ENCODE data around the gene TLCD1. TPM values are rescaled to one million over a fixed set of nuclear protein-coding genes. Genes with fewer than 3 reads are reported as not detected.

Gene TLCD1, protein sequence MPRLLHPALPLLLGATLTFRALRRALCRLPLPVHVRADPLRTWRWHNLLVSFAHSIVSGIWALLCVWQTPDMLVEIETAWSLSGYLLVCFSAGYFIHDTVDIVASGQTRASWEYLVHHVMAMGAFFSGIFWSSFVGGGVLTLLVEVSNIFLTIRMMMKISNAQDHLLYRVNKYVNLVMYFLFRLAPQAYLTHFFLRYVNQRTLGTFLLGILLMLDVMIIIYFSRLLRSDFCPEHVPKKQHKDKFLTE
- polyA plus RNA-seq (2011; rRNA removed) (11.8 and 13.1 TPM in 2 replicates), polyA minus RNA-seq (2011; rRNA and poly(A)+ RNA removed) (7.0 and 7.2 TPM in 2 replicates)

DNA sequence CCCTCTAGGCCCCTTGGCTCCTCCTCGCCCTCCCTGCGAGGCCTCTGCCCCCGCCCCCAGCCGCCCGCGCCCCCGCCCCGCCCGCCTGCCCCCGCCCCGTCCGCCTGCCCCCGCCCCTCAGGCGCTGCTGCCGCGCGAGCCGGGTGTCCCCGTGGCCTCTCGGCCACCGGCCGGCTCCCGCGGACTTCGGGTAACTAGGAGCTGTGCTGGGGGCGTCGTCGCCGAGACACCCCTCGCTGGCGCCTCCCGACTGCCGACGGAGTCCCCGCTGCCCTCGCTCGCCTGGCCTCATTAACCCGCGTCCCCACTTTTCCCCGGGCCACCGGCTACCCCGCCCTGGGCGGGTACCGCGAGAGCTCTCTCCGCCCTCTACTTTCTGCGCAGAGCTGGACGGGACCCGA lies at the start of gene TLCD1:
TLCD1 (minus strand) TSS at position 8 of the 401 bp plus-strand sequence. CDS start 136 bp downstream, outside the sequence.
- POLR2A ChIA-PET, result interaction anchor here (1.0 to 4.8 kb wide), 10 partner anchors 15 to 227 kb away, joined by 3 to 93 read pairs (median 10); partner anchors contain the start of genes FLOT2, PHF12, PROCA1 and TRAF4
- CTCF ChIA-PET, result interaction anchor here (1.0 to 4.9 kb wide), 20 partner anchors 16 to 391 kb away, joined by 3 to 193 read pairs (median 10); partner anchors contain the start of genes DHRS13, PHF12, SDF2 and SUPT6H
- TF ChIP-seq, protein P1, sequence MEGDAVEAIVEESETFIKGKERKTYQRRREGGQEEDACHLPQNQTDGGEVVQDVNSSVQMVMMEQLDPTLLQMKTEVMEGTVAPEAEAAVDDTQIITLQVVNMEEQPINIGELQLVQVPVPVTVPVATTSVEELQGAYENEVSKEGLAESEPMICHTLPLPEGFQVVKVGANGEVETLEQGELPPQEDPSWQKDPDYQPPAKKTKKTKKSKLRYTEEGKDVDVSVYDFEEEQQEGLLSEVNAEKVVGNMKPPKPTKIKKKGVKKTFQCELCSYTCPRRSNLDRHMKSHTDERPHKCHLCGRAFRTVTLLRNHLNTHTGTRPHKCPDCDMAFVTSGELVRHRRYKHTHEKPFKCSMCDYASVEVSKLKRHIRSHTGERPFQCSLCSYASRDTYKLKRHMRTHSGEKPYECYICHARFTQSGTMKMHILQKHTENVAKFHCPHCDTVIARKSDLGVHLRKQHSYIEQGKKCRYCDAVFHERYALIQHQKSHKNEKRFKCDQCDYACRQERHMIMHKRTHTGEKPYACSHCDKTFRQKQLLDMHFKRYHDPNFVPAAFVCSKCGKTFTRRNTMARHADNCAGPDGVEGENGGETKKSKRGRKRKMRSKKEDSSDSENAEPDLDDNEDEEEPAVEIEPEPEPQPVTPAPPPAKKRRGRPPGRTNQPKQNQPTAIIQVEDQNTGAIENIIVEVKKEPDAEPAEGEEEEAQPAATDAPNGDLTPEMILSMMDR (IDR thresholded peaks at IDR 0.05; ENCODE audit: low read depth, low read length), result no peak
- Histone ChIP-seq H3K9me3 (ENCODE audit: control insufficient read depth, insufficient read depth, low read length) (no peaks in the 10 kb centered on the region; the same call in 1 of the 2 replicates), H3K27me3 (ENCODE audit: control insufficient read depth, insufficient read depth, low read length) (no peaks in the 10 kb centered on the region), H3K27ac (ENCODE audit: low read depth, low read length) (peak within 1 kb of the TSS; percentile 77), H3K4me3 (ENCODE audit: low read depth, low read length) (peak within 1 kb of the TSS; percentile 71)
- DNase-seq (ENCODE audit: low read depth, low spot score), result no peak

DNA sequence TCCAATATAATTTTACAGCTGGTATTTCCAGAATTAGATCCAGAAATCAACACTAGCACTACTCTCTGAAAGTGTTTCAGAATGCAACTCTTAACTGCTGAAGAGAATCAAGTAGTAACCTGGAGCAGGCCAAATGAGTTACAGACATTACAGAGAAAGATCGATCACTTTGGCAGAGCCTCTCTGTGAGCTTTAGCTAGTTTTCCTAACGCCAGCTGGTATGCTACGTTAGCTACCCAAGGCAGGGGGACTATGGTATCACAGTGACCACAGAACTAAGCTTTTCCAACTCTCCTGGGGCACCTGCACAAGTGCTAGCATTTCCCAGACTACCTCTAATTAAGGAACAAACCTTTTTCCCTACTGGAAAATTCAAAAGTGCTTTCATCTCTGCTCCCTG lies 48.2 kb upstream of the TLCD1 start:
- DNase-seq (ENCODE audit: low read depth, low spot score), result no peak
- H3K27ac ChIP-seq (ENCODE audit: low read depth, low read length), result no peak overlapping the region
- ChIA-PET CTCF (interaction anchor here (0.7 to 6.1 kb wide), 5 partner anchors 10 to 34 kb away, joined by 3 to 90 read pairs (median 4); no protein-coding TSS in a partner anchor), POLR2A (no interaction called here)
- TF ChIP-seq, protein P1 (IDR thresholded peaks at IDR 0.05; ENCODE audit: low read depth, low read length), result no peak
- H3K27me3 ChIP-seq (ENCODE audit: control insufficient read depth, insufficient read depth, low read length), result no peaks in the 10 kb centered on the region
- no peak overlapping the region for H3K4me3 ChIP-seq (ENCODE audit: low read depth, low read length)
- no peaks in the 10 kb centered on the region for H3K9me3 ChIP-seq (ENCODE audit: control insufficient read depth, insufficient read depth, low read length)

DNA sequence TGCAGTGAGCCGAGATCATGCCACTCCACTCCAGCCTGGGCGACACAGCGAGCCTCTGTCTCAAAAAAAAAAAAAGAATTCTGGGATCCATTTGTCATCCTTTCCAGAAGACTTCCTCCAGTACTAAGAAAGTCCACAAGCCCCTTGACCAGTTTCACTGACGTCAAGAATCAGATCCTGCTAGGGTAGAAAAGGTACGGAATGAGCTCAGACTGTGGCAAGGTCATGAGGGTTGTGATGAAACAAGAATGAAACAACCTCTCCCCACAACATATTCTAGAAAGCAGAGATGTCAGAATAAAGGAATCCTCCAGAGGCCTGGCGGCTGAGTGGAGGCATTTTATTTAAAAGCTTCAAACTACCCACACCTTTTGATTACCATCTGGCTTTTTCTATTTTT lies 47.7 kb upstream of the TLCD1 start:
- DNase-seq (ENCODE audit: low read depth, low spot score), result no peak
- Histone ChIP-seq H3K27ac (ENCODE audit: low read depth, low read length) (no peak overlapping the region), H3K9me3 (ENCODE audit: control insufficient read depth, insufficient read depth, low read length) (no peaks in the 10 kb centered on the region), H3K27me3 (ENCODE audit: control insufficient read depth, insufficient read depth, low read length) (no peaks in the 10 kb centered on the region), H3K4me3 (ENCODE audit: low read depth, low read length) (no peak overlapping the region)
- ChIA-PET CTCF (interaction anchor here (0.7 to 6.1 kb wide), 6 partner anchors 10 to 246 kb away, joined by 3 to 90 read pairs (median 6); no protein-coding TSS in a partner anchor), POLR2A (no interaction called here)
- TF ChIP-seq, protein P1 (IDR thresholded peaks at IDR 0.05; ENCODE audit: low read depth, low read length), result no peak

DNA sequence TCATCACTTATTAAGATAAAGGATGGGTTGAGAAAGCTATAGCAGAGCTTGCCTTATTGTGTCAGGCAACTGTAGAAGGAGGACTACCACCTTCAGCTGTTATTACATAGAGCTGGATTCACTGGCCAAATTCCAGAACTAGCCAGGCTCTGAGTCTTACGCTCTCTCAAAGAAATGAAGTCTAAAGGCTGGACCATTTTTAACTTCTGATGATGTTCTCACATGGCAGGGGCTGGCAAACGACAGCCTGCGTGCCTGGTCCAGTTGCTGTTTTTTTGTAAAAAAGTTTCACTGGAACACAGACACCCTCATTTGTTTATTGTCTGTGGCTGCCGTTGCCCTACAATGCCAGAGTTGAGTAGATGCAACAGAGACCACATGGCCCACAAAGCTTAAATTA lies 39.0 kb upstream of the TLCD1 start:
- TF ChIP-seq, protein P1 (IDR thresholded peaks at IDR 0.05; ENCODE audit: low read depth, low read length), result no peak
- POLR2A ChIA-PET, result no interaction called here
- H3K9me3 ChIP-seq (ENCODE audit: control insufficient read depth, insufficient read depth, low read length), result no peaks in the 10 kb centered on the region
- H3K4me3 ChIP-seq (ENCODE audit: low read depth, low read length), result no peak overlapping the region
- H3K27ac ChIP-seq (ENCODE audit: low read depth, low read length), result no peak overlapping the region
- CTCF ChIA-PET, result interaction anchor here (0.6 to 6.4 kb wide), 20 partner anchors 9 to 188 kb away, joined by 3 to 100 read pairs (median 12); partner anchors contain the start of genes FAM222B, FLOT2, NEK8 and TLCD1
- H3K27me3 ChIP-seq (ENCODE audit: control insufficient read depth, insufficient read depth, low read length), result no peaks in the 10 kb centered on the region
- DNase-seq (ENCODE audit: low read depth, low spot score), result no peak

DNA sequence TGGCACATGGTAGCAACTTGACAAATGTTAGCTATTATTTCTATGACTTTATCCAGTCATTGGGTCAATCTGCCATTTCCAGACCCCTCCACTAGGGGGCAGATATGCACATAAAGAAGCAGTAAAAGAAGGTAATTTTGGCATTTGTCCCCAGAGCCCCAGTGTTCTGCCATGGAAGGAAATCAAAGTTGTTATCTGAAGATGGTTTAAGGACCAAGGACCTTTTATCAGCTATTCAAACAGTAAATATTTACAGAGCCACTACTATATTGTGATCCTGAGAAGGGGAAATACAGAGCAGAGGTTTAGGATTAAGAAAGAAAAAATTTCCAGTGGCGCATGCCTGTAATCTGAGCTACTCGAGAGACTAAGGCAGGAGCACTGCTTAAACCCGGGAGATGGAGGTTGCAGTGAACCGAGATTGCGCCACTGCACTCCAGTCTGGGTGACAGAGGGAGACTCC lies 37.8 kb upstream of the TLCD1 start:
- TF ChIP-seq, protein P1 (IDR thresholded peaks at IDR 0.05; ENCODE audit: low read depth, low read length), result peak; percentile 89
- H3K27ac ChIP-seq (ENCODE audit: low read depth, low read length), result no peak overlapping the region
- peak; percentile 51 for DNase-seq (ENCODE audit: low read depth, low spot score)
- no peaks in the 10 kb centered on the region for H3K9me3 ChIP-seq (ENCODE audit: control insufficient read depth, insufficient read depth, low read length)
- no peaks in the 10 kb centered on the region for H3K27me3 ChIP-seq (ENCODE audit: control insufficient read depth, insufficient read depth, low read length)
- CTCF ChIA-PET, result interaction anchor here (0.6 to 6.4 kb wide), 66 partner anchors 10 to 352 kb away, joined by 3 to 100 read pairs (median 7); partner anchors contain the start of genes FAM222B, FLOT2, NEK8 and PHF12
- POLR2A ChIA-PET, result interaction anchor here (0.6 to 1.5 kb wide), 7 partner anchors 21 to 186 kb away, joined by 3 to 9 read pairs (median 5); partner anchors contain the start of genes NEK8 and TRAF4
- H3K4me3 ChIP-seq (ENCODE audit: low read depth, low read length), result no peak overlapping the region
